NCI-H2227 (cell line): ENCODE results near the gene RAET1L.
"Not testable (repeated sequence)": the region's sequence is repeated elsewhere in the genome, so short reads cannot be mapped to it uniquely, and the experiment has no call there.

Experiments
- DNase-seq: peaks from one replicate; lab custom pipeline; 2025; ENCODE audit not compliant: unreplicated experiment; lab: John Stamatoyannopoulos, UW

RAET1L gene

DNA sequence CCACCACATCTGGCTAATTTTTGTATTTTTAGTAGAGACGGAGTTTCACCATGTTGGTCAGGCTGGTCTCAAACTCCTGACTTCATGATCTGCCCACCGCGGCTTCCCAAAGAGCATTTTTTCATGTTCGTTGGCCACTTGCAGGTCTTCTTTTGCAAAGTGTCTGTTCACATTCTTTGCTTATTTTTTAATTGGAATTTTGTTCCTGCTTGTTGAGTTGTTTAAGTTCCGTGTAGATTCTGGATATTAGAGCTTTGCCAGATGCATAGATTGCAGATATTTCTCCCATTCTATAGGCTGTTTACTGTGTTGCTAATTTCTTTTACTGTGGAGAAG, 8.2 kb downstream of the RAET1L start:
- not testable (repeated sequence) for DNase-seq

DNA sequence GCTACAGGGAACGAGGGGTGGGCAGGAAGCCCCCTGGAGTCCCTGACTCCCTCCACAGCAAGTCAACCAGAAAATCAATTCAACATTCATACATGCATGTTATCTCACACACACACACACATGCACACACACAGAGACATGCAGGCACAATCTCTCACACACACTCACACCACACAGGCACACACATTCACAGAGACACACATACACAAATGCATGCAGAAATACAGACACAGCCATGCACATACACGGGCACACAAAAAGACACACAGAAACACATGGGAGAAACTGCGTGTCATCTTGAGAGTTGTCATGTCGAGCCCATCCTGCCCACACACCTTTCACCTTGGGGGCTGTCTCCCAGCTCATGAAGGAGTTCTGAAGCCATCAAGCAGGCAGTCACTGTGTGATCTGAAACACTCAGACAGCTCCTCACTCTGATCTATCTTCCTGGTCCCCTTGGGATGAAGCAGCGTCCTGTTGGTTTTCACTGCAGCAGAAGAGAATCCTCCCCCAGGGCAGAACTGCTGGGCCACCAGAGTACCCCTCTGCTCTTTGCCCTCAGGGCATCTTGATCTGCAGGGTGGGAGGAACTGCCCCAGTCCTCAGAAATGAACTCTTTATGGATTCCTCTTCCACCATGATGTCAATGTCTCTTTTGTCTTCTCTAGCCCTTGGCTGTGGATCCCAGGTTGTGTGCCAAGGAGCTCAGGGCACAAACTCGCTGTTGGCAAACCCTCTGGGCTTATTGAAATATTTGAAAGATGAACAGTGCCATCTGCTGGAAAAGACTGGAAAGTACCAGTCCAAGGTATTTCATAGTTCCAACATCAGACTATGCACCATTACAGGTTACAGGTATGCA, 8.8 kb downstream of the RAET1L start:
- DNase-seq = peak; percentile 70

DNA sequence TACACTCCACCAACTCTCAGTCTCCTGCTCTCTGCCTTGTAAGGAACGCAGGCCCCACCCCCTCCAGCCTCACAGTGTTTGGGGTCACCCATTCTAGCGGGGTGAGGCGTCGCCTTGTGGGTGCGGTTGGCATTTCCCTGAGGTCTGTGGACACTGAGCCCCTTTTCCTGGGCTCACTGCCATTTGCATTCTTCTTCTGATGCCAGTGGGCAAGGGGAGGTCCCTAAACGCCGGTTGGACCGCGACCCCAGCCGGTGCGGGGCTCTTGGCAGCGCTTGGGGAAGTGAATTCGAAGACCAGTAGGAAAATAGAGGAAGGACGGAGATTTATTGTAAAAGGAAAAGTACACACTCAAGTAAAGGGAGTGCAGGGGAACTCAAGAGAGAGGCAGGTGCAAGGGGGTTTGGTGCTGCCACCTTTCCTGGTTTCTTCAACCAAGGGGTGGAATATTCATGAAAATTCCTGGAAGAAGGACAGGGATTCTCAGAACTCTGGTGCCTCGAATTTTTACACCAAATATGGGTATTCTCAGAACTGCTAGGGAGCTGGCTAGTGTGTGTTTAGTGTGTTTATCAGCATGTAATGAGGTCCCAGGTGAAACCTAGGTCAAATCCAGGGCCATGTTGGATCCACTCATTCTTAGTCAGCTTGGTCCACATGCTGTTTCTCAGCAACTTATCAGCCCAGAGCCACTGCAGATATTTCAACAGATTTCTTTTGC, 9.9 kb downstream of the RAET1L start:
- DNase-seq = not testable (repeated sequence)

DNA sequence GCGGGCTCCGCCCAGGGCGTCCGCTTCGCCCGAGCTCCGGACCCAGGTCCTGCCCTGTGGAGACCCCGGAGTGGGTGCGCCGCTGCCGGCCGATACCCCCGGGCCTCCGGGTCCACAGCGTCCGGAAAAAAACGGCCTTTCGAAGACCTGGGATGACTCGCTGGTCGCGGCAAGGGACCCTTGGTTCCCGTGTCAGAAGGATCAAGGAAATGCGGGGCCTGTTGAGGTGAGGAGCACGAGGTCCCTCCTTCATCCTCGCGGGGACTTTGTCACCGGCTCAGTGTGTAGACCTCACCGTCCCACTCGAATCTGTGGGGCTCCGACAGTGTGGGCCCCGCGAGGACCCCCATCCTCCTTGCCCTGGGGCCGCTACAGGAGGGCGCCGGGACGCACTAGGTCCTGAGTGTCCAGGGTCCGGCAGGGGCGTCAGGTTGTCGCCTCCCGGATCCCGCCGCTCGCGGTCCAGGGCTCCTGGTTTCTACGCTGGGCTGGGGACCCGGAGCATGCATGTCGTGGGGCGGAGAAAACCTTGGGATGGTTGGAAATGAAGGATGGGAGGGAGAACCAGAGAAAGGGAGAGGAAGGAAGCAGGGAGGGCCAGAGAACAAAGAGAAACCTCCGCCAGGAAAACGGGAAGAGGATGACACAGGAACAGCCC, 10.6 kb downstream of the RAET1L start:
- DNase-seq = not testable (repeated sequence)

DNA sequence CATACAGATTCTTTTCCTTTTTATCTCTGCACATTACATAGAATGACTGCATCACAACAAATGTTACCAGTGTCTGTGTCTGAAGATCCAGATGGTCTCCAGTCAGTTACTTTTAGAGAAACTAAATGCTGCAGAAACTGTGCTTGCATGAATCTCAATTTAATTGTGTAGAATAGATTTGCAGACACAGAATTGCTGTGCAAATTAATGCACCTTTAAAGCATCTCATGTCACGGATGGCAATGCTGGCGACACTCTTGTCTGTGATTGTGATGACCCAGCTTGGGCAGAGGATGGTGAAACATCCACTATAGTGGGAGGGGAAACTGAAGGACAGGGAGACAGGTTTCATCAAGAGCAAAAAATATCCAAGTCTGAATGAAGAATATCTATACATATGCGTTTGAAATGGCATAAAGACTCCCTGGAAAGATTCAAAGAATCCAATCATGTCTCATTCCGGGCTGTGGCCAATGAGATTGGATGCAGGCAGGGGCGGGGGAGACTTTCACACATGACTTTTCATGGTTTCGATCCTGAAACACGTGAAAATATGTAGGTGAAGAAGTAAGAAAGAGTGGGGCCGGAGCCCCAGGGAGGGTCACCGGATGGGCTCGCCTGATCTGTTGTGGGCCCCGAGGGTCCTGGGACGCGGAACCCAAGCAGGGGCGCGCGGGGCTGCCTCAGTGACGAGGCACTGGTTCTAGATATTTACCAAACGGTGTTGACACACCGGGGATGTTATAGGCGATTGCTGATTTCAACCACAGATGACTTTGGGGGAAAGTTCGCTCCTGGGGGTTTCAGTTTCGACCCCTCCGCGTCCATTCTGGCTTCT, 11.3 kb downstream of the RAET1L start:
- DNase-seq = not testable (repeated sequence)

DNA sequence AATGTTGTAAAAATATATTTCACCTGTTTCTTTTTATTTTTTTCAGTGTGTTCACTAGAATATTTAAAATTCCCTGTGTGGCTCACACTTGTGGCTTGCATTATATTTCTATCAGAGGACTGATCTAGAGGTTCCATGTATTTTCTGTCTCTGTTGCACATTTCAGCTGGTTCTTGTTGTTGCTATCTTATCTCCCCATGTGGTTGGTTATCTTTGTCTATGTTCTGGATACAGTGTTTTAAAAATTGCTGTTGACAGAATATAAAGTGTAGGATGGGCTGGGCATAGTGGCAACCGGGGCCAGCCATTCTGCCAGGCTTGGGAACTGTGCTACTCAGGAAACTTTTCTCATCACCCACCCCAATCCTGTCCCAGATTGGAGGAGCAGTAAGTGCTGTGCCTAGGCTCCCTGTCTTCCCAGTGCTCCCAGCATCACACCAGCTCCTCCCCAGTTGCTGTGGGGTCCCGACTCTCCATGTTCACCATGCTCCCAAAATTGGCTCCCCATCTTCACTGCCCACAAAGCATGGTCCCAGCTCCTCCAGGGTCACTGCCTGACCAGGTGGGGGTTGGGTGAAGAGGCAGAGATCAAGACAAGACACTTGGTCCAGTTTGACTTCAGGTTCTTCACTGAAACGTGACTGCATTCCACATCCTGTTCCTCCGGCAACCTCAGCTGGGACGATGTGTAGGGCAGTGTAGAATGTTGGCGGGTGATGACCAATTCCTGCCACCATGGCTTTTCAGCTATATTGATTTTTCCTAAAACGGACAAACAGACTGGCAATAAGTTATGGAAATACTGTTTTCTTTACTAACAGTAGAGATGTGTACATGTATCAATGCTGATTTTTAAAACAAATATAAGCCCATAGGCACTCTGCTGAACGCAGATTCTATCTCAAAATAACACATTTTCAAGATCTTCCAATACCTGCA, 12.2 kb downstream of the RAET1L start:
- not testable (repeated sequence) for DNase-seq

DNA sequence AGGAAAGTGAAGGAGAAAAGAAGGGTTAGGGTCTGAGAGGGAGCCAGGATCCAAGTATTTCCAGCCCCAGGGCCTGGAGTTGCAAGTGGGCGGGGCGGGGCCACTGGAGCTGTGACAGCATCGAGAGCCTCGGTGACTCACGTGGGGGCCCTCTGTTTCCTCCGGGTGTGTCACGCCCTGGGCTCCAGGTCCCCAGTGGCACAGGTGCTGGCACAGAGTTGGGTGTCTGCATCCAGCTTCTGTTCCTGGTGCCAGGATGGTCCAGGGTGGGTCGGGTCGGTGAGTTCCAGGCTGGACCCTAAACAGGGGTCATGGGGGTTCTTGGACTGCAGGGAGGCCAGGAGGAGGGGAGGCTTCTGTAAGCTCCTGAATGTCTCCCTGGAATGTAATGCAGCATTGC, 16.7 kb downstream of the RAET1L start:
- DNase-seq = no peak

DNA sequence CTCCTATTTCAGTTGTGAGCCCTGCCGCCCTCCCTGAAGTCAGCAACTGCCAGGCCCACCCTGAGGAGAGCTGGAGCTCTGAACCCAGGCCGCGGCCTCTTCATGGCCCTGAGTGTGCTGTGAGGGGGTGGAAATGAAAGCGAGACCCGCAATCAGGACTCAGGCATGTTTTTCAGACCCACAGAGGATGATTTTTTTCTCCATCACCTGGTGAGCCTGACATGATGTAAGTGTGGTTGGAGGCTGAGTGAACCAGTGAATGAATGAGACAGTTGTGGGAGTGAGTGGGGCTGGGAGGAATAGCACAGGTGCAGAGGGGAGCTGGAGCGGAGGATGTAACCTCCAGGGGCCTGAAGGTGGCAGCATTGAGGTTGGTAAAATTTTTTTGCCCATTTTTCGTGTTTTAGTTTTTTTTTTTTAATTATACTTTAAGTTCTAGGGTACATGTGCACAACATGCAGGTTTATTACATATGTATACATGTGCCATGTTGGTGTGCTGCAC, 18.3 kb downstream of the RAET1L start:
- DNase-seq = peak; percentile 7

DNA sequence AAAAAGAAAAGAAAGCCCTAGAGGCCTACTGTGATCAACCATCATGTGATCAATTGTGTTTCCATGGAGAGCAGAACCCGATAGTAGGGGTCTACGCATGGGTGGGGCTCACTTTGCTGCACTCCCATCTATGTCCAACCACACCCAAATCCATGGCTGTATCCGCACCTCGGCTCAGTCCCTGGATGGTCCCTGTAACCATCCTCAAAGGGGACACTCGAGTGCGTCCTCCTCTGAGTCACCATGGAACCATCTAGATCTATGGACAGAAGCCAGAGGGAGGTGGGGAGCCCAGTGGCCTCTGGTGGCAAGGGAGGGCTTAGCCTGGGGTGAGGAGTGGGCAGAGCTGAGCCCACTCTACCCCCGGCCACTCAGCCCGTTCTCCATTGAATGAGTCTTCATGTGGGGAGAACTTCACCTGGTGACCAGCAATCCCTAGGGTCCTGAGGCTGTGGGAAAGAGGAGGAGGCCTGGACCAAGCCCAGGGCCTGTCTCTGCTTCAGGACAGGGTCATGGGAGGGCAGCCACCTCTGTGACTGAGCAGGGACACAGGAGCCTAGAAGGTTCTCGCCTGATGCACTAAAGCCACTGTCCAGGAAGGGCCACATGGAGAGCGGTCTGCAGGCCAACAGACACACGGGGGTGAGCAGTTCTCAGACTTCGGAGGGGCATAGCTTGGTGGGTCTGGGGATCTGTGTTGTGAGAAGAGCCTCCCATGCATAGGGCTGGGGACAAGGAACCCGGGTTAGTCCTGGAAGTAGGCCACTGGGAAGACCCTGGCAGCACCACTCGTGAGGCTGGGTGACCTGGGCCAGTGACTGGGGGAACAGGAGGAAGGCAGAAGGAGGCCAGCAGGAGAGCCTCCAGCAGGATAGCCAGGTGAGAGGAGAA, 19.3 kb downstream of the RAET1L start:
- no peak for DNase-seq

DNA sequence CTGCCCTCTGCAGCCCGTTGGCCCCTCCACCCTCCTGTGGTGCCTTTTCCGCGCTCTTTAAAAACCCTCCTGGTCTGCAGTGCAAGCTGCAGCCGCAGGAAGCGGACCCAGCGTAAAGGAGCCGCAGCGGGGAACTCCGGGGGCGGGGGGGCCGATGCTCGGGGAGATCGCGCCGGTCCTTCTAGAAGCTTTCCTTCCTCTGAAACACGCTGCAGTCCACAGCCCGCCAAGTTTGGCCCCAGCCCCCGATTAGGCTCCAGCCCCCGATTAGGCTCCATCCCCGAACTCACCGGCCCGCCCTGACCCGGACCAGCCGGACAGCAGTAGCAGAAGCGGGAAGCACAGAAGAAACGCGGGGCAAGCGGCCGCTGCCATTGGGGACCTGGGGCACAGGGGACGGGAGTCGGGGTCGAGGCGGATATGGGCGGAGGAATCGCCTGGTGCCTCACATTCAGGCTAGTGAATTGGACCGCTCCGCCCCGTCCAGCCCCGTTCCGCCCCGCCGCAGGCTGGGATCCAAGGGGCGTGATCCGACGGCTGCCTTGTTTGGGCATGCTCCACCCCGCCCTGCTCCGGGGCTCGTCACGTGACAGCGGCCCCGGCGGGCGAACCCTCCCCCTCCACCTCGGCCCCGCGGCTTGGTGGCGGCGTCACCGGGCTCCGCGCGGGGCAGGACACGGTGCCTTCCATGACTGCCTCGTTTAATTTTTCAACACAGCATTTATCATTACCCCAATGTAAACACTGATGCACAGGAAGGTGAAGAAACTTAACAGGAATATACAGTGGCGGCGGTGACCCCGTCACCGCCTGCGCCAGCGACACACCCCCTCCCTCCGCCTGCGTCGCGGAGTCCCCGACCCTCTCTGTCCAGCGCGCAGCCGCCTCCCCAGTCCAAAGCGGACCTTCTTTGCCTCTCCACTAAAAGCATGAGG, 20.3 kb downstream of the RAET1L start:
- DNase-seq = peak; percentile 92

DNA sequence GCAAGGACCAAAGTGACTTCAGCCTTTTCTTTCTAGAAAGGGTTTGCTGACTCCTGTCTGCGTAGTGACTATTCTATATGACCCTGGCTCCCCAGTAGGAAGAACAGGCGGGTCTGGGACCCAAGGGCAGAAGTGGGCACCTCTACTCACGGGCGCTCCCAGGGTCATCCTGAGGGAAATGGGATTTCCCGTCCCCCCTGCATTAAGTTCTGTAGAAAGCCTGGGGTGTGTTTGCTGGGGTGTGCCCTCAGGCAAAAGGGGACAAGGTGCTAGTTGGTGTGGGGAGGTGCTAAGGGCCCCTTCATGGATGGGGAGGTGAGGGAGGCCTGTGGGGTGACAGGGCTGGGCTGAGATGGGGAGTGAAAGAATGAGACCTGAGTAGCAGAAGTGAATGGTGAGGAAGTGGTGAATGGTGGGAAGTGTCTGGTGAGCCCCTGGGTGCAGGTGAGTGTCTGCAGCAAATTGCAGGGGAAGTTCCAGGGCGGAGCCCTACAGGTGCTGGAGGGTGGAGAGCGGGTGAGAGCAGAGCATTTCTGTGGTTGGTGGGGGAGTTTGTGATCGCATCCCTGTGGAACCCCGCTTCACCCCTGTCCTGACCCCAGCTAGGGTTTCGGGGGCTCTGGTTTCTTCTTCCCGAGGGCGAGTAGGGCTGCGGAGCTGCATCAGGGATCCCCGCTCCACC, 21.1 kb downstream of the RAET1L start:
- DNase-seq = no peak

DNA sequence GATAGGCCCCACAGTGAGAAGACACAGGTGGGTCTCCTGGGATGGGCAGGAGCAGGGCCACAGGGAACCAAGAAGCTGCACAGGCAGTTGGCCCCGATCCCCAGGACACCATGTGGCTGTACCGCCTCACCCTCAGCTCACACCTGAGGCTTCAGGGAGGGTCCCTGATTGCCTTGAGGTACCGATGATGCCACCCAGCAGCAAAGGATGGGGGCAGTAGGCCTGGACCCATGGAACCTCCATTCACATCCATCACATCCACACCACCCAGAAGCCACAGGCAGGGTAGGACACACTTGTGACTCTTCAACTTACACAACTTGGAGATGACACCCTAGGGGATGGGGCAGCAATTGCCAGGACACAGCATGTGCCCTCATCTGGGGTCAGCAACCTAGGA, 21.7 kb downstream of the RAET1L start:
- DNase-seq = not testable (repeated sequence)

DNA sequence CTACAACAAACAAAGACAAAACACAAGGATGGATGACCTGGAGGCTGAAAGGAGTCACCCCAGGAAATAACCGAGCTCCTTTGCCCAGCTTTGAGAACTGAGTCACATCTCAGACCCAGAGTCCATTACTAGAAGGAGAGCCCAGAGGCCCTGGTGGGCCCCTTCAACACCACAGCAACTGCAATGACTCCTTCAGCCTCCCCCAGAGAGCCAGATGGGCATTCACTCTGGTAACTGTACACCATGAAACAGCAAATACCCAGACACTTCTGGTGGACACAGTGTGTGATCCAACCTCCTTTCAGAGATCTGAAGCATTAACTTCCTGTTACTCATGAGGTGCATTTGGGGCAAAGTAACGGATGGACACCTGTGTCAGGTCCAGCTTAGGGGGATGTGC, 22.6 kb downstream of the RAET1L start:
- DNase-seq = no peak

DNA sequence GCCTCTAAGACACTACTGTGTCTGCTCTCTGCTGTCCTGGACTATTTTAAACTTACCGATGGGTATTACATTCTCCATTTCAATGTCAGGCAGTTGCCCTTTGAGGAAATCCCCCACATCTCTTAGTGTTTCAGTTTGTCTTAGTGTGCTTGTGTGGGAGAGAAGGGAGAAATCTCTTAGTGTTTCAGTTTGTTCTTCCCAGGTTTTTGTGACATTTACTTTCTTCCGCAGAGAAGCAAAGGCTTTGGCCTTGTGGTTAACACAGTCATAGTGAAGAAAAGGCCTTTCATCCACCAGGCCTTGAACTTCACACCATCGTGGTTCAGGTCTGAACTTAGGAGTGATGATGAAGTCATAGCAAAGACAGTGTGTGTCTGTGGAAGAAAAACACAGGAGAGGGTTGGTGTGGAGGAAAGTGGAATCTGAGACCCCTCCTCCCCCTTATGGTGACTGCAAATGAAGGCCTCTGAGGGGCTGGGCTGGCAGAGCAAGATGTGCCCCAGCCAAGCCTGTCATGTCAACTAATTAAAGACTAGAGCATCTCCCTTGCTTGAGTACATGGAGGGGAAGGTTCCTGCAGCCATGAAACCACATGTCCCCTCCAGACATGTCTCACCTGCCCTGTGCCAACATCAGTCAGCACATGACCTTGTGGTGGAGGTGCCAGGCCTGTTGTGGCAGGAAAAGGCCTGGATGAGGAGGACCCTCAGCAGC, 23.9 kb downstream of the RAET1L start:
- DNase-seq = no peak

DNA sequence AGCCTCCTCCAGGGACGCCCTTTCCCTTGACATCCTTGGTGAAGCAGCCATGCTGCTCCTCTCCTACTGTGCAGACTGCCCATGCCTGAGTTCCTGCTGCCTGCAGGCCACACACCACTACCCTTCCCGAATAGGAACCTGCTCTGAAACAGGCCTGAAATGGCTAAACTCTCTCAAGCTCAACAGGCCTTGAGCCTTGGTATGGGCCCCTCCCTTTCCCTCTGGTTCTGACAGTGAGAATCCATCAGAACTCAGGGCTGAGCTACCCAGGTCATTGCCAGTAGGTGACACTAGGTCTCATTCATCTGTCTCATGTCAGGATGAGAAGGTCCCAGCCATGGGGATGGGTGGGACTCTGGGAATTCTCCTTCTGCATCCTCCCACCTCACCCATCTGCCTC, 25.7 kb downstream of the RAET1L start:
- DNase-seq = no peak

DNA sequence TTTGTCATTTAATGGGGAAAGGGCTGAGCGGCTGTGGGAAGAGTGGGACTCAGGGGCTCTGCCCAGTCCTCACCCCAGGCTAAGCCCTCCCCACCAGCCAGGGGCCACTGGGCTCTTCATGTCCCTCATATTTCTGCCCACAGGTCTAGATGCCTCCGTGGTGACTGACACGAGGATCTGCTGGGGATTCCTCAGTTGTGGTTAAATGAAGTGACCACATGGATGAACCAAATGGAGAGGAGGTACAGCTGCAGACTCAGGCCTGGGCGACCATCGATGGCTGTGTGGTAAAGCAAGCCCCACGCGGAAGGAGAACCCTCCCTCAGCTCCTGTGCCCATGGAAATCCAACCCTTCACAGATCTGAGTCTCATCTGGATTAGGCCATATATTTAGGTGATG, 29.4 kb downstream of the RAET1L start:
- DNase-seq = no peak
